ENCODE data around the gene CERK.
"Not testable (repeated sequence)": the region's sequence is repeated elsewhere in the genome, so short reads cannot be mapped to it uniquely, and the experiment has no call there.

CERK gene, protein sequence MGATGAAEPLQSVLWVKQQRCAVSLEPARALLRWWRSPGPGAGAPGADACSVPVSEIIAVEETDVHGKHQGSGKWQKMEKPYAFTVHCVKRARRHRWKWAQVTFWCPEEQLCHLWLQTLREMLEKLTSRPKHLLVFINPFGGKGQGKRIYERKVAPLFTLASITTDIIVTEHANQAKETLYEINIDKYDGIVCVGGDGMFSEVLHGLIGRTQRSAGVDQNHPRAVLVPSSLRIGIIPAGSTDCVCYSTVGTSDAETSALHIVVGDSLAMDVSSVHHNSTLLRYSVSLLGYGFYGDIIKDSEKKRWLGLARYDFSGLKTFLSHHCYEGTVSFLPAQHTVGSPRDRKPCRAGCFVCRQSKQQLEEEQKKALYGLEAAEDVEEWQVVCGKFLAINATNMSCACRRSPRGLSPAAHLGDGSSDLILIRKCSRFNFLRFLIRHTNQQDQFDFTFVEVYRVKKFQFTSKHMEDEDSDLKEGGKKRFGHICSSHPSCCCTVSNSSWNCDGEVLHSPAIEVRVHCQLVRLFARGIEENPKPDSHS

DNA sequence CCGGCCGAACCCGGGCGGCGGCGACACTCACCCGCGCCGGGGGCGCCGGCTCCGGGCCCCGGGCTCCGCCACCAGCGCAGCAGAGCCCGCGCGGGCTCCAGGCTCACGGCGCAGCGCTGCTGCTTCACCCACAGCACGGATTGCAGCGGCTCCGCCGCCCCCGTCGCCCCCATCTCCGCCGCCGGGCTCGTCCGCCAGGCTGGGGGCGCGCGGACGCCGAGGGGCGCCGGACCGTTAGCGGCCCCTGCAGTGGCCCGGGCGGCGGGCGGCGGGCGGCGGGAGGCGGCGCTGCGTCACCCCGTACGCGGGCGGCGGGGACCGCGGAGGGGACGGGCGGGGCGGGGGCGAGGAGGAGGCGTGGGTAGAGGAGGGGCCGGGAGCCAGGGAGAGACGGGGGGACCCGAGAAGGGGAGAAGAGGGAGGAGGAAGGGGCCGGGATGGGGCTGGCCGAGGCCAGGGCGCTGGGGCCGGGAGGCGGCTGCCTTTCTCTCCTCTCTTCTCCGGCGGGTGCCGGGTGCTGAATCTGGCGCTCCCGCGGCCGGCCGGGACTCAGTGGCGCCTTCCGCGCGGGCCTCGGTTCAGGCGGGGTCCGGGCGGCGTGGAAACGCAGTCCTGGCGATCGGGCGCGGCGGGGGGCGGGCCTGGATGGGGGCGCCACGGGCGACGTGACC is at the start of gene CERK:
CERK (minus strand) TSS at position 277 of the 671 bp plus-strand sequence; CDS start at position 173, 104 bp downstream.
- DNase-seq (ENCODE audit: low read depth), result peak; percentile 72
- no peak for TF ChIP-seq CTCF (IDR thresholded peaks at IDR 0.05; ENCODE audit: insufficient read depth, low read depth, low read length, missing control alignments)
- H3K4me3 ChIP-seq (ENCODE audit: low read depth, low read length), result peak within 1 kb of the TSS; percentile 83

GRCh38 chr22:46783721-46784120 is 45.7 kb upstream of the CERK start:
- no peak for TF ChIP-seq CTCF (IDR thresholded peaks at IDR 0.05; ENCODE audit: insufficient read depth, low read depth, low read length, missing control alignments)
- no peak for DNase-seq (ENCODE audit: low read depth)
- no peak overlapping the region for H3K4me3 ChIP-seq (ENCODE audit: low read depth, low read length)

- DNase-seq (ENCODE audit: low read depth); H3K4me3 ChIP-seq (ENCODE audit: low read depth, low read length): not testable (repeated sequence)
Measured at GRCh38 chr22:46782200-46782599, 44.1 kb upstream of the CERK start.

GRCh38 chr22:46781291-46781690 is 43.2 kb upstream of the CERK start:
- no peak for TF ChIP-seq CTCF (IDR thresholded peaks at IDR 0.05; ENCODE audit: insufficient read depth, low read depth, low read length, missing control alignments)
- no peak for DNase-seq (ENCODE audit: low read depth)
- no peak overlapping the region for H3K4me3 ChIP-seq (ENCODE audit: low read depth, low read length)

DNA sequence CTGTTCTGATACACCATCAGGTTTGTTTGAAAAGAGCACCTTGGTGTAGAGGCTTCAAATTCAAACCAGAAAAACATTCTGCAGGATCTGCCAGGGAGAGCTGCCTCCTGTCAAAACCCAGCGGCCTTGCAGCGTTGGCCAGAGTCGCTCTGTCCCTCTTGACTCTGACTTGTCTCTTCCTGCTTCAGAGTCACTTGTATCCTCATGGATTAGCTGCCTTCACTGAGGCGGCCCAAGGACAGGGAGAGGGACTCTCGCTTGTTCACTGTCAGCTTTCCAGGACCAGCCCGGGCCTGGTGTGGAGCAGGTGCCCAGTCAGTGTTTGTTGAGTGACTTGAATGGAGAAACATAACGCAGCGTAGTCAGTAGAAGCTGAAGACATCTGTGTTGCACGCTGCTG is 42.4 kb upstream of the CERK start:
- no peak for DNase-seq (ENCODE audit: low read depth)
- no peak overlapping the region for H3K4me3 ChIP-seq (ENCODE audit: low read depth, low read length)
- no peak for TF ChIP-seq CTCF (IDR thresholded peaks at IDR 0.05; ENCODE audit: insufficient read depth, low read depth, low read length, missing control alignments)

DNA sequence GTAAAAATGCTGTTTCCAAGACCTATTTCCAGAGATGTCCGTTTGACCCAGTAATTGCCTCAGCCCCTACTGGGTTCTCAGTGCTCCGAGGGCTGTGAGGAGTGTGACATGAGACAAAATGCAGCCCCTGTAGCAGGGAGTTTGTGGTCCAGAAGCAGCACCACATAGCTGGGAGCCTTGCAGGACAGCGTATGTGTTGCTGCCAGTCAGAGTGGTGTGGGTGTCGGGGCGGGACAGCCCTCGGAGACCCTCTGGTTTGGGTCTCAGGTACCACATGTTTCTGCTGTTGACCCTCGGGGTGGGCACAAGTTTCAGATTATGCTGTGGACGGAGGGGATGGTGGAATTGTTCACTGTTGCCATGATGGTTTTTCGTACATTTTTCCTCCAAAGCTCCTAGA is 41.6 kb upstream of the CERK start:
- DNase-seq (ENCODE audit: low read depth), result no peak
- TF ChIP-seq CTCF (IDR thresholded peaks at IDR 0.05; ENCODE audit: insufficient read depth, low read depth, low read length, missing control alignments), result no peak
- no peak overlapping the region for H3K4me3 ChIP-seq (ENCODE audit: low read depth, low read length)

GRCh38 chr22:46779023-46779422 is 41.0 kb upstream of the CERK start:
- no peak overlapping the region for H3K4me3 ChIP-seq (ENCODE audit: low read depth, low read length)
- DNase-seq (ENCODE audit: low read depth), result no peak
- TF ChIP-seq CTCF (IDR thresholded peaks at IDR 0.05; ENCODE audit: insufficient read depth, low read depth, low read length, missing control alignments), result no peak
